Neural progenitor cell (in vitro differentiated cells): Measurements from ENCODE around the gene CALN1.

ENCODE experiments used
- EZH2 ChIP-seq: fragments of 200-600 bp; sonication (generic); IDR thresholded peaks from 2 replicates; pipeline ENCODE4 v1.6.1; 2017; ENCODE audit warnings: antibody characterized with exemption, mild to moderate bottlenecking, moderate library complexity
- EZH2phosphoT487 ChIP-seq: fragments of 200-600 bp; sonication (generic); IDR thresholded peaks from 2 replicates; pipeline ENCODE4 v1.6.1; 2017; ENCODE audit warnings: antibody characterized with exemption
- TF ChIP-seq, protein P1 (sequence below): fragments of 200-600 bp; sonication (generic); IDR thresholded peaks from 2 replicates; pipeline ENCODE4 v1.5.1; 2017; ENCODE audit warnings: antibody characterized with exemption, mild to moderate bottlenecking

GRCh38 chr7:71780282-71780681 lies 631.9 kb downstream of the CALN1 start:
- TF ChIP-seq EZH2 (no peak), EZH2phosphoT487 (no peak)
- TF ChIP-seq, protein P1, sequence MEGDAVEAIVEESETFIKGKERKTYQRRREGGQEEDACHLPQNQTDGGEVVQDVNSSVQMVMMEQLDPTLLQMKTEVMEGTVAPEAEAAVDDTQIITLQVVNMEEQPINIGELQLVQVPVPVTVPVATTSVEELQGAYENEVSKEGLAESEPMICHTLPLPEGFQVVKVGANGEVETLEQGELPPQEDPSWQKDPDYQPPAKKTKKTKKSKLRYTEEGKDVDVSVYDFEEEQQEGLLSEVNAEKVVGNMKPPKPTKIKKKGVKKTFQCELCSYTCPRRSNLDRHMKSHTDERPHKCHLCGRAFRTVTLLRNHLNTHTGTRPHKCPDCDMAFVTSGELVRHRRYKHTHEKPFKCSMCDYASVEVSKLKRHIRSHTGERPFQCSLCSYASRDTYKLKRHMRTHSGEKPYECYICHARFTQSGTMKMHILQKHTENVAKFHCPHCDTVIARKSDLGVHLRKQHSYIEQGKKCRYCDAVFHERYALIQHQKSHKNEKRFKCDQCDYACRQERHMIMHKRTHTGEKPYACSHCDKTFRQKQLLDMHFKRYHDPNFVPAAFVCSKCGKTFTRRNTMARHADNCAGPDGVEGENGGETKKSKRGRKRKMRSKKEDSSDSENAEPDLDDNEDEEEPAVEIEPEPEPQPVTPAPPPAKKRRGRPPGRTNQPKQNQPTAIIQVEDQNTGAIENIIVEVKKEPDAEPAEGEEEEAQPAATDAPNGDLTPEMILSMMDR = no peak
